Activated naive CD4-positive, alpha-beta T cell treated with anti-CD3 and anti-CD28 coated beads, Interleukin-2, amount 50 U/mL, for 72 hours (primary cell): ENCODE measurements around the gene ATP4B. TPM values are rescaled to one million over a fixed set of nuclear protein-coding genes. Genes with fewer than 3 reads are reported as not detected.
"Not testable (repeated sequence)": the region's sequence is repeated elsewhere in the genome, so short reads cannot be mapped to it uniquely, and the experiment has no call there.

Experiments
- ATAC-seq, 2 donors: fragments of 150-1000 bp; cut with Tn5 transposase; 2 replicates each; pipeline ENCODE4 v1.10.0; 2021; ENCODE audit warnings: mild to moderate bottlenecking in 2 of 2, moderate library complexity in 2 of 2
- DNase-seq, 2 donors: peaks; one replicate each; pipeline ENCODE4 v3.0.0; 2021 to 2022; ENCODE audit warnings: low spot score in 2 of 2
- H3K27ac Mint-ChIP-seq, 2 donors: one replicate each; pipeline ENCODE4 v1.8.0; 2022; ENCODE audit warnings: mild to moderate bottlenecking in 2 of 2, mixed read lengths in 2 of 2
- H3K36me3 Mint-ChIP-seq, 2 donors: one replicate each; pipeline ENCODE4 v1.8.0; 2022; ENCODE audit warnings: mixed read lengths in 2 of 2
- H3K9me3 Mint-ChIP-seq, 2 donors: one replicate each; pipeline ENCODE4 v1.8.0; 2022; ENCODE audit warnings: mixed read lengths in 2 of 2
- total RNA-seq, 2 donors: library from RNA; stranded (reverse); gene quantifications; one replicate each; pipeline ENCODE4 v1.2.3, GENCODE V29; 2022

Gene ATP4B
- total RNA-seq, 2 donors from 2014 or later = not detected

DNA sequence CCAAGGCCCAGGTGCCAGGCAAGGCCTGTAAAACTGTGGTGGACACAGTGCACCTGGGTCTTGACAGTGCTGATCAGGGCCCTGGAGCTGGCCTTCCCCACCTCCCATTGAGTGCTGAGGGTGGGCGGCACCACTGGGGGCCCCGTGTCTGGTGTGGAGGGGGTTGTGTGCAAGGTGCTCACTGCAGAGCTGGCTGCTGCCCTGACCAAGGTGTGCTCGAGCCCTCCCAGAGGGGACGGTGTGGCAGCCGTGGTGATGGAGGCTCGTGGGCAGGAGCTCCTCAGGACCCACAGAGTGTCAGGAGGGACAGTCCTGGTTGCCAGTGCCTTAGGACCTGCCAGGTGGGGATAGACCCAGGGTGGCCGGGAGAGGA lies 23.0 kb downstream of the ATP4B start:
- no peak for DNase-seq
- Mint-ChIP-seq H3K36me3 (peaks cover 39 to 53% of the 10 kb centered on the region in 2 donors), H3K9me3 (no peaks in the 10 kb centered on the region), H3K27ac (peak overlapping the region in 1 of 2 donors; percentile 44)
- ATAC-seq = no peak

DNA sequence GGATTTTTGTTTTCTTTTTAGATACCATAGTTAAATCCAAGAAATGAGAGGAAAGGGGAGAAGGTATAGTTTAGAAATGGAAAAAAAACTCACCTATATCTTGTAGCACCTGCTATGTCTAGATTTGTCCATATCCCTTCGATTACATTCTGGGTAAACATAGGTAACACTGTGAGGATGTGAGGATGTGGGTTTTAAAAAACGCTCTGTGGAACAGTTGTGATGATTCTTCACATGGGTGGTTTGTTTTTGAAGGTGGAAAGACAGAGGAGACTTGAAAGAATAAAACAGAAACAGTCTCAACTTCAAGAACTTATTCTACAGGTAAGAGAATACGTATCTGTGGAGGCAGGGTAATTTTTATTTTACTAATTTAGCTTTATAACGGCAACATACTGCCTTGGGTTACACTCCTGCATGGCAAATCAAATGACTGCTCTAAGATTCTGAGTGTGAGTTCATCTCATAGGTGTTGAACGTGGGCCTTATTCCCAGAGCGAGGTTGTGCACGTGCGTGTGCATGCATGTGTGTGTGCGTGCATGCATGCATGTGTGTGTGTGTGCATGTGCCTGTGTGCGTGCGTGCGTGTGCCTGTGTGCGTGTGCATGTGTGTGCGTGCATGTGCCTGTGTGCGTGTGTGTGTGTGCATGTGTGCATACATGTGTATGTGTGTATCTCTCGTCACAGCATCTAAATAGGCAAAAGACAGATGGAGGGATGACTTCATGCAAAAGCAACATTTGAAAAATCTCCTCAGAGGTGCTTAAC lies 23.5 kb downstream of the ATP4B start:
- H3K36me3 Mint-ChIP-seq = peaks cover 34 to 53% of the 10 kb centered on the region in 2 donors
- DNase-seq (no peak), ATAC-seq (no peak)
- H3K9me3 Mint-ChIP-seq = no peaks in the 10 kb centered on the region
- H3K27ac Mint-ChIP-seq = peak overlapping the region; percentile 39 to 94

DNA sequence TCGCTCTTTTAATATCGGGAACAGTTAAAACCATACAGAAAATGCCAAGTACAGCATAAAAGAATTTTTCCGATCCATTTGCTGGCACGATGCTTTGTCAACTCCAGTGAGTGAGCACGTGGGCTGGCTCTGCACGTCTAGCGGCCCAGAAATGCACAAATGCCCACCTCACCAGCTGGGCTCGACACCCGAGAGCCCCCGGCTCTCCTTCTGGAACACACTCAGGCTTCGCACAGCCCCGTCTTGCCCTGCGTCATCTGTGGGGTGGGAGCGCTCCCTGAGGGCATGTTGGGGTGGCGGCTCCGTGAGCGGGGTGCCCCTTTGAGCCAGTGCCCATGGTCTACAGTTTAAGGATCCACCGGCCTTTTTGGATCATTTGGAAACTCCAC lies 24.5 kb downstream of the ATP4B start:
- ATAC-seq = no peak
- Mint-ChIP-seq H3K9me3 (no peaks in the 10 kb centered on the region), H3K27ac (peak overlapping the region in 1 of 2 donors; percentile 94), H3K36me3 (peaks cover 29 to 57% of the 10 kb centered on the region in 2 donors)
- no peak for DNase-seq

DNA sequence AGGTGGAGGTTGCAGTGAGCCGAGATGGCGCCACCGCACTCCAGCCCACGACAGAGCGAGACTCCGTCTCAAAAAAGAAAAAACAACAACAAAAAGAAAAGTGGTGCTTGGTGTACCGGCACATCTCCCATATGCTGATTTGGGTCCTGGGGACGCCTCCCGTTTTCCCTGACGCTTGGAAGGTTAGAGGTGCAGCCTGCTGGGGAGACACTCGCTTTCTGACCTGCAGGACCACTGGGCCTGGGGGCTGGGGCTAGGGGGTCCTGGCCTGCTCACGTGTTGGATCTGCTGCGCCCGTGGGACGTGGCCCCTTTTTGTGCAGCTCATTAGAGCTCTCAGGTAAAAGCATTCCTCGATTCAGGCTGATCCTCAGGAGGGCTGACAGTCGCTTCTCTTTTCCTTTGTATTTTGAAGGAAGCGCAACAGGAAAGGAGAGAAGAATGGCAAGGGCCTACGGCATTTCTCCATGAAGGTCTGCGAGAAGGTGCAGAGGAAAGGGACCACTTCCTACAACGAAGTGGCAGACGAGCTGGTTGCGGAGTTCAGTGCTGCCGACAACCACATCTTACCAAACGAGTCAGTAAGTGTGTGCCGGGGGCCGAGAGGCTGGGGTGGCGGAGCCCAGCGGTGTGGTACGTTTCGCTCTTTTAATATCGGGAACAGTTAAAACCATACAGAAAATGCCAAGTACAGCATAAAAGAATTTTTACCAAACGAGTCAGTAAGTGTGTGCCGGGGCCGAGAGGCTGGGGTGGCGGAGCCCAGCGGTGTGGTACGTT lies 25.1 kb downstream of the ATP4B start:
- H3K27ac Mint-ChIP-seq = no peak overlapping the region
- H3K9me3 Mint-ChIP-seq = no peaks in the 10 kb centered on the region
- H3K36me3 Mint-ChIP-seq = peaks cover 24 to 52% of the 10 kb centered on the region in 2 donors
- DNase-seq (no peak), ATAC-seq (no peak)

DNA sequence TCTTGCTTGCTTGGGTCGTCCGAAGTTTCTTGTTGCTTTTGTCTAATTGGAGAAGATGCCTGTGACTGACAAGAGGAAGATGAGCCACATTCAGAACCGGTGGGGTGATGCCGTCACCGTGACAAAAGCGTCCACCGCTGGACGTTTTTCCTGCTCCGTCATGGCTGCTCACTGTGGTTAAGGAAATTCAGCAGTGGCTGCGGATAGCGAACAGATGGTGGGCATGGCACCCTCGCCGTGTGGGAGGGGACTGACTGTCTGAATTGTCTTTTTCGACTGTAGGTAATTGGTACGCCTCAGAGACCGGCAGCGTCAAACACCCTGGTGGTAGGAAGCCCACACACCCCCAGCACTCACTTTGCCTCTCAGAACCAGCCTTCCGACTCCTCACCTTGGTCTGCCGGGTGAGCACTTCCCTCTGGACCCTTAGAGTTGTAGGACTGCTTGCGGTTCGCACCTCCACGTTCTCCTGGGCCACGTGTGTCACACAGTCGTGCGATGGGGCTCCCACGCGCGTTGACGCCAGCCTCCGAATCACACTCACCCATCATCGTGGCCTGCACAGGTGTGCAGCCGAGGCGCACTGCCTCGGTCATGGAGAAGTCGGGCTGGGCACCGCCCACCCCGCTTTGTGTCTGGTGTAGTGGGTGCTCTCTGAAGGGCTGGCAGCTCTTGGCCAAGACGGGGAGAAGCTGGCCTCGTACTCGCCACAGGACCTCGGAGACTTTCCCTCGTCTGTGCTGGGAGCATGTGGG lies 26.5 kb downstream of the ATP4B start:
- DNase-seq (no peak), ATAC-seq (no peak)
- peak overlapping the region in 1 of 2 donors; percentile 5 for H3K27ac Mint-ChIP-seq
- H3K9me3 Mint-ChIP-seq = no peaks in the 10 kb centered on the region
- peaks cover 20 to 46% of the 10 kb centered on the region in 2 donors for H3K36me3 Mint-ChIP-seq

DNA sequence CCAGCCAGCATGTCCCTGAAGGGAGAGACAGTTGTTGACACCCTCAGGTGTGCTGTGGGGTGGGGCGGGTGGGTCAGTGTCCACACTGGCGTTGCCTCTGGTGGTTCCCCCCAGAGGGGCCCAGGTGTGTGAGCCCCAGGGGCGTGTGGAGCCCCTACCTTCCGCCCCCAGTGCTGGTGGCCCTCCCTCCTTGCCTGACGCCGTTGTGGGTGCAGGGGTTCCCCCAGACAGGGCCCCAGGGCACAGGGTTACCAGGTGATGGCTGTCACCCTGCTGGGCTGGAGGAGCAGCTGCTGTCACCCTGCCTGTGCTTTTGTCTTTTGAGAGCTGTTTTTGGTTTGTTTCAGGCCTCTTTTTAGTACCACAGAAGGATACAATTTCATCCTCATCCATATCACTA lies 27.2 kb downstream of the ATP4B start:
- ATAC-seq = no peak
- H3K36me3 Mint-ChIP-seq = peaks cover 20 to 46% of the 10 kb centered on the region in 2 donors
- H3K9me3 Mint-ChIP-seq = no peaks in the 10 kb centered on the region

DNA sequence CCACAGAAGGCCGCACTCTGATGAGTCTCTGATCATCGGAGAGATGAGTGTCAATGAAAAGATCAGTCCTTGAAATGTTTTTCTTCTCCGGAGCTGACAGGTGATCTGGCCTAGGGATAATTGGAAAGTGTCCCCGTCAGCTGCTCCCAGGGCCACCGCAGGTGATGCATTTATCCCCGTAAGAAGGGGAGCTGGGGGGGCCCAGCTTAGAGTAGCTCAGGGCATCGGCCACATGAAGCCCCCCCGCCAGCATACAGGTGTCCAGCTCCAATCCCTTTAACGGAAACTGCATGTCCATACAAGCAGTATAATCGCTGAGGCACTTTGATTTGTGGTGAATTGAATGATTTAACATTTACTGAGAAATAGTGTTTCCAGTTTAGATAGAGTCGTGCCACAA lies 27.7 kb downstream of the ATP4B start:
- H3K36me3 Mint-ChIP-seq = peaks cover 20 to 43% of the 10 kb centered on the region in 2 donors
- ATAC-seq = no peak
- H3K27ac Mint-ChIP-seq = no peak overlapping the region
- no peaks in the 10 kb centered on the region for H3K9me3 Mint-ChIP-seq
- DNase-seq = no peak

More for the DNA sequence above, 27.2 kb downstream of the ATP4B start:
- H3K27ac Mint-ChIP-seq = peak overlapping the region; percentile 5 to 65
- DNase-seq = no peak

DNA sequence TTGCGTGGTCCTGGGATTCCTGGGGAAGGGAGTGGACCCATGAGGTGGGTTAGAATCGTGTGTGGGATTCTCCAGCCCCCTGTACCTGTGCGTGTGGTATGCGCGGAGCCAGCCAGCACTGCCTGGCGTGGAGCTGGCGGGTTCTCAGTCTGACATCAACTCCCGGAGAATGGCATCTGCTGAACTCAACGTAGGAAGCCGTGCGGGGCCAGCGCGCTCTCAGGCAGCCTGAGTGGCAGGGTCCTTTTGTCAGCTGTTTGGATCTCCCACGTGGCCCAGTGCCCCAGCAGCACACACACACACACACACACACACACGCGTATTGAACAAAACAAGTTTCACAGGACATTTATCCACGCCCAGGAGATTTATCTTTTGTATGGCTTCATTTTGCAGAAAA lies 28.1 kb downstream of the ATP4B start:
- Mint-ChIP-seq H3K9me3 (no peaks in the 10 kb centered on the region), H3K27ac (no peak overlapping the region), H3K36me3 (peaks cover 22 to 43% of the 10 kb centered on the region in 2 donors)
- ATAC-seq (no peak), DNase-seq (no peak)

DNA sequence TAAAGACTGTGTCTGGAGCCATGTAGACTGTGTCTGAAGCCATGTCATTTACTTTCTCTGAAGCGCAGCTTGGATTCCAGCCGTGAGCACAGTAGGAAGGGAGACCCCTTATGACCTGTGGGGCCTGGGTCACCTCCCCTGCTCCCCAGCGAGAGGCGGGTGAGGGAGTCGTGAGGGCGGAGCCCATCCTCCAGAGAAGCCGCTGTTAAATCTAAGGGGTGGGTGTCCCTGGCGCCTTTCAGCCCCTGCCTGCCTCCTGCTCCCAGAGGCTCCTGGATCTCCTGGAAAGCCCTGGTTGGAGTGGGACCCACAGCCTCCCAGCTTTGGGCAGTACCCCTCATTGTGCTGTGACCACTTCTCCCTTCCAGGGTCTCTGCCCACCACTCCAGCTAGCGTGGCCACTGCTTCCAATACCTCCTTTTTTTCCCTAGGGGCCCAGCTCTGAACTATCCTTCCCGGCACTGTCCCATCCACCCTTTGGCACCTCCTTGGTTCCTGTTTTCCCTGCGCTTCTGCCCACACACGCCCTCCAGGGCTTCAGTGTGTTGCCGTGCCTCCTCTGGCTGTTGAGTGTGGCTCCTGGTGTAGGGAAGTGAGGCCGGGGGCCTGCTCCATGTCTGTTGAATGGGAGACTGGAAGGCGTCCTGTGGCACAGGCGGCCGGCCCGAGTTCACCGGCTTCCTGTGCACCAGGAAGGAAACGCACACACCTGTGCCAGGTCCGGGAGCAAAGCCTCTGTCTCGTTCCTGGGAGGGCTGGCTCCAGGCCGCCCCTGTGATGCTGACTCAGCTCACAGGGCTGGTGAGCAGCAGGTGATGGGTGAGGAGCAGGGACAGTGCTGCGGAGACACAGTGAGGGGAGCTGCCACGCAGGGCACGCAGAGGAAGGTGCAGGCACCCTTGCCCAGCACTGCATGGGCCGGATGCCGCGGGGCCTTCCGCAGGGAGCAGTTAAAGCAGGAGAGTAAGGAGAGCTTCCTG lies 29.4 kb downstream of the ATP4B start:
- DNase-seq (no peak), ATAC-seq (no peak)
- H3K27ac Mint-ChIP-seq = peak overlapping the region in 1 of 2 donors; percentile 67
- peaks cover 30 to 44% of the 10 kb centered on the region in 2 donors for H3K36me3 Mint-ChIP-seq
- H3K9me3 Mint-ChIP-seq = no peaks in the 10 kb centered on the region

DNA sequence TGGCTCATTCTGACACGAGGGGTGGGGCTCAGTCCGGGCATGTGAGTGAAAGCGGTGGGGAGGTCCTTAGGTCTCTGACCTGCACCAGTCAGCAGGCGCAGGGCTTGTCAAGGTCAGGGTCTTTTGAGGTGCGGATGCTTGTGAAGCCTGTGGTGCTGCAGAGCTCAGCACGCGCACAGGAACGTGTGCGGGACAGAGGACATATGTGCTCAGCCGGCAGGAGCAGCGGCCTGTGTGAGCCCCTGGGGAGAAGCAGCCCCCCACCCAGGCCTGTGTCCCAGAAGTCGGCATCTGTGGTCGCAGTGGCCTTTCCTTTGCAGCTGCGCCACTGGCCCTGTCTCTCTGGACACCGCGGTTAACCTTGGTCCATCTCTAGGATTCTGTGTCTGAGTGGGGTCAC lies 30.9 kb downstream of the ATP4B start:
- no peak overlapping the region for H3K27ac Mint-ChIP-seq
- no peaks in the 10 kb centered on the region for H3K9me3 Mint-ChIP-seq
- H3K36me3 Mint-ChIP-seq = peaks cover 32 to 39% of the 10 kb centered on the region in 2 donors
- ATAC-seq (no peak), DNase-seq (no peak)

DNA sequence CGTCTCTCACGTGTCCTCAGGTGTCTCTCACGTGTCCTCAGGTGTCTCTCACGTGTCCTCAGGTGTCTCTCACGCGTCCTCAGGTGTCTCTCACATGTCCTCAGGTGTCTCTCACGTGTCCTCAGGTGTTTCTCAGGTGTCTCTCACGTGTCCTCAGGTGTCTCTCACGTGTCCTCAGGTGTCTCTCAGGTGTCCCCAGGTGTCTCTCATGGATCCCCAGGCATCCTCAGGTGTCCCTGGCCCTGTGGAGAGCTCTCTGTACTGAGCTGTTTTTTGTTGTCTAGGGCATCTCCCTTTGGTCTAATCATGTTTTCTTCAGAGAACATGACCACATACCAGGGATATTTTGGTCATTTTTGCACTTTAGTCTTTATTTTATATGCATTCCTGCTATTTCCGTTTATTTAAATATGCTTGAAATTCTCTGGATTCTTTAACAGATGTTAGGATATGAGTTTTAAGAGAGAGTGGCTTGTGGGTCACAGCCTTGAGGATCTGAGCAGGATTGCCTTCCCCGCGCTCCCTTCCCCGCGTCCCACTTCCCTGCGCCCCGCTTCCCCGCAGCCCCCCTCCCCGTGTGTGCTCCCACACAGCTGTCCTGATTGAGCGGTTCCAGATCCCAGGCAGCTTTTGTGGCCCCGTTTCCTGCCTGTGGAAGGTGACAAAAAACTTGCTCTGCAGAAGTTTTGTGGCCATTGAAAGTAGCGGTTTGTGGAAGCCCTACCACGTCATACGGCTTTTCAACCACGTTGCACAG lies 31.9 kb downstream of the ATP4B start:
- peaks cover 23 to 32% of the 10 kb centered on the region in 2 donors for H3K36me3 Mint-ChIP-seq

DNA sequence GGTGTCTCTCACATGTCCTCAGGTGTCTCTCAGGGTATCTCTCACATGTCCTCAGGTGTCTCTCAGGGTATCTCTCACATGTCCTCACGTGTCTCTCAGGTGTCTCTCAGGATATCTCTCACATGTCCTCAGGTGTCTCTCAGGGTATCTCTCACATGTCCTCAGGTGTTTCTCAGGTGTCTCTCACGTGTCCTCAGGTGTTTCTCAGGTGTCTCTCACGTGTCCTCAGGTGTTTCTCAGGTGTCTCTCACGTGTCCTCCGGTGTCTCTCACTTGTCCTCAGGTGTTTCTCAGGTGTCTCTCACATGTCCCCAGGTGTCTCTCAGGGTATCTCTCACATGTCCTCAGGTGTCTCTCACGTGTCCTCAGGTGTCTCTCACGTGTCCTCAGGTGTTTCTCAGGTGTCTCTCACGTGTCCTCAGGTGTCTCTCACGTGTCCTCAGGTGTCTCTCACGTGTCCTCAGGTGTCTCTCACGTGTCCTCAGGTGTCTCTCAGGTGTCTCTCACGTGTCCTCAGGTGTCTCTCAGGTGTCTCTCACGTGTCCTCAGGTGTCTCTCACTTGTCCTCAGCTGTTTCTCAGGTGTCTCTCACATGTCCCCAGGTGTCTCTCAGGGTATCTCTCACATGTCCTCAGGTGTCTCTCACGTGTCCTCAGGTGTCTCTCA lies 33.2 kb downstream of the ATP4B start:
- H3K27ac Mint-ChIP-seq = peak overlapping the region in 1 of 2 donors; percentile 82
- peaks cover 21 to 32% of the 10 kb centered on the region in 2 donors for H3K36me3 Mint-ChIP-seq
- DNase-seq, ATAC-seq, H3K9me3 Mint-ChIP-seq: not testable (repeated sequence)

More for the DNA sequence above, 31.9 kb downstream of the ATP4B start:
- ATAC-seq (no peak), DNase-seq (no peak)
- Mint-ChIP-seq H3K27ac (no peak overlapping the region), H3K9me3 (no peaks in the 10 kb centered on the region)

DNA sequence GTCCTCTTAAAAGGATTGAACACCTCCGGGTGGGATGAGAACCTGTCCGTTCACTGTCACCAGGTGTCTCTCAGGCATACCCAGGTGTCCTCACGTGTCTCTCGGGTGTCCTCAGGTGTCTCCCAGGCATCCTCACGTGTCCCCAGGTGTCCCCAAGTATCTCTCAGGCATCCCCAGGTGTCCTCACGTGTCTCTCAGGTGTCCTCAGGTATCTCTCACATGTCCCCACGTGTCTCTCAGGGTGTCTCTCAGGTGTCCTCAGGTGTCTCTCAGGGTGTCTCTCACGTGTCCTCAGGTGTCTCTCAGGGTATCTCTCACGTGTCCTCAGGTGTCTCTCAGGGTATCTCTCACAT lies 33.8 kb downstream of the ATP4B start:
- Mint-ChIP-seq H3K9me3 (no peaks in the 10 kb centered on the region), H3K27ac (peak overlapping the region in 1 of 2 donors; percentile 82), H3K36me3 (peaks cover 15 to 32% of the 10 kb centered on the region in 2 donors)
- no peak for ATAC-seq
- no peak for DNase-seq

DNA sequence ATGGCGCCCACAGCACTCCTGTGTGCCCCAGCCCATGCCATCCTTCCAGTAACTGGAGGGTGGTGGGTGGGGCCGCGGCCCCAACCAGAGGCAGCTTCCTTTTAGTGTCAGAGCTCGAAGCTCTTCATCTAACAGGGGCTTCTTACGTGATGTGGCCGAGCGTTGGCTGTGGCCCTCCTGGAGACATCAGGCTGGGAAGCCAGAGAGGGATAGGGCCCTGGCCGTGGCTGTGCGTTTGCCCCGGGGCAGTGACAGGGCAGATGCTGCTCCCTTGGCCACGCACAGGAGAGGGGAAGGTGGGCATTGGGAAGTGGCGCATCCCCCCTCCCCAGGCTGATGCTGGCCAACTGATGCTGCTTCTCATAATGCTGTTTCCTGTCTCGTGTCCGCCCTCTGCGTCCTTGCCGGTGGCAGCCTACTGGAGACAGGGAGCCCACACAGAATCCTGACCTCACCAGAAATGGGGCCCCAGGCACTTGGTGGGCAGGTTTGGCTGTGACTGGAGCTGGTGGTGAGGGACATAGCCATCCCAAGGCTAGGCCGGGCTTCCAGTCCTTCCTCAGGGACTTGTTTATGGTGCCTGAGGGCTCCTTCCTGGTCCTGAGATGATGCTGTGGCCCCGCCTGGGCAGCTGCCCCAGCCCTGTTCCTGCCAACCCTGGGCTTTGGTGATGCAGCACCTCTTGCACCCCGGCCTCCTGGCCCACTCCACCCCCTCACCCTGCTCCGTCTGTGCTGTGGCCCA lies 34.3 kb downstream of the ATP4B start:
- H3K36me3 Mint-ChIP-seq = peaks cover 14 to 32% of the 10 kb centered on the region in 2 donors
- peak in 1 of 2 donors; percentile 64 for ATAC-seq
- DNase-seq = no peak
- no peaks in the 10 kb centered on the region for H3K9me3 Mint-ChIP-seq
- H3K27ac Mint-ChIP-seq = no peak overlapping the region
